Right kidney (tissue), 9 donors: ENCODE measurements around the gene FAS.

Experiments used
- DNase-seq: peaks from one replicate; pipeline ENCODE4 v3.0.0-alpha.2; 2016
- long read RNA-seq, 8 donors: transcript quantifications; one replicate each; lab custom pipeline, GENCODE V29; 2026

Gene FAS
- long read RNA-seq, donor 1, partial matches to known transcripts, result 0 of 4 reads
- long read RNA-seq, donor 1, other reads (novel, unspliced or antisense), result 0 of 4 reads
- long read RNA-seq, donor 2, result 0 reads
- long read RNA-seq, donor 3, result 0 reads
- long read RNA-seq, donor 4, partial matches to known transcripts, result 0 of 2 reads
- long read RNA-seq, donor 4, other reads (novel, unspliced or antisense), result 0 of 2 reads
- long read RNA-seq, donor 5, partial matches to known transcripts, result 0 of 4 reads
- long read RNA-seq, donor 5, other reads (novel, unspliced or antisense), result 0 of 4 reads
- long read RNA-seq, donor 6, partial matches to known transcripts, result 0 of 1 reads
- long read RNA-seq, donor 6, other reads (novel, unspliced or antisense), result 0 of 1 reads
- long read RNA-seq, donor 7, partial matches to known transcripts, result 0 of 3 reads
- long read RNA-seq, donor 7, other reads (novel, unspliced or antisense), result 0 of 3 reads
- long read RNA-seq, donor 8, result 0 reads

DNA sequence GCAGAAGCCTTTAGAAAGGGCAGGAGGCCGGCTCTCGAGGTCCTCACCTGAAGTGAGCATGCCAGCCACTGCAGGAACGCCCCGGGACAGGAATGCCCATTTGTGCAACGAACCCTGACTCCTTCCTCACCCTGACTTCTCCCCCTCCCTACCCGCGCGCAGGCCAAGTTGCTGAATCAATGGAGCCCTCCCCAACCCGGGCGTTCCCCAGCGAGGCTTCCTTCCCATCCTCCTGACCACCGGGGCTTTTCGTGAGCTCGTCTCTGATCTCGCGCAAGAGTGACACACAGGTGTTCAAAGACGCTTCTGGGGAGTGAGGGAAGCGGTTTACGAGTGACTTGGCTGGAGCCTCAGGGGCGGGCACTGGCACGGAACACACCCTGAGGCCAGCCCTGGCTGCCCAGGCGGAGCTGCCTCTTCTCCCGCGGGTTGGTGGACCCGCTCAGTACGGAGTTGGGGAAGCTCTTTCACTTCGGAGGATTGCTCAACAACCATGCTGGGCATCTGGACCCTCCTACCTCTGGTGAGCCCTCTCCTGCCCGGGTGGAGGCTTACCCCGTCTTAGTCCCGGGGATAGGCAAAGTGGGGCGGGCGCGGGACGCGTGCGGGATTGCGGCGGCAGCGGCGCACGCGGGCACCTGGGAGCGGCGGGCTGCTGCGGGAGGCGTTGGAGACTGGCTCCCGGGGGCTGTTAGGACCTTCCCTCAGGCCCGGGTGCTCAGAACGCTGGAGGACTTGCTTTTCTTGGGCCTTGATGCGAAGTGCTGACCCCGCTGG lies at the start of gene FAS:
FAS (plus strand) TSS at position 415 of the 777 bp plus-strand sequence; CDS start at position 494, 79 bp downstream.
- DNase-seq, result peak; percentile 89

- DNase-seq, result no peak
Measured at GRCh38 chr10:88941026-88941425, 49.6 kb upstream of the FAS start.

- DNase-seq, result no peak
Measured at GRCh38 chr10:88943778-88944177, 46.8 kb upstream of the FAS start.

DNA sequence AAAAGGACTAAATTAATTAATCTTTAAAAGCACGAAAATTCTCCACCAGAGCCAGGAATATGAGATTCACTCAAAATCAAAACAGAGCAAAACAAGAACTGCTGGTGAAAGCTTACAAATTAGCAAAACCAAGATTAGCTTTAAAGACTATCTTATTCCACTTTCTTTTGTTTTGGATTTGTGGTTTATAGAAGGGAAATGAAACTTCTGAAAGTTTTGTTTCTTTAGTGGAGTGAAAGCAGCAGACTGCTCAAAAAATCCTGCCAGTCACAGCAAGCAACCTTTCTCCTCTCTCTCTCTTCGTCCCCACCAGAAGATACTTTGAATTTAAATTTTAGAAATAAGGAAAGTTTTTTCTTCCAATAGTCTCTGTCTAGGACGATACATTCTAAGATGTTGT lies 45.8 kb upstream of the FAS start:
- DNase-seq, result no peak

DNA sequence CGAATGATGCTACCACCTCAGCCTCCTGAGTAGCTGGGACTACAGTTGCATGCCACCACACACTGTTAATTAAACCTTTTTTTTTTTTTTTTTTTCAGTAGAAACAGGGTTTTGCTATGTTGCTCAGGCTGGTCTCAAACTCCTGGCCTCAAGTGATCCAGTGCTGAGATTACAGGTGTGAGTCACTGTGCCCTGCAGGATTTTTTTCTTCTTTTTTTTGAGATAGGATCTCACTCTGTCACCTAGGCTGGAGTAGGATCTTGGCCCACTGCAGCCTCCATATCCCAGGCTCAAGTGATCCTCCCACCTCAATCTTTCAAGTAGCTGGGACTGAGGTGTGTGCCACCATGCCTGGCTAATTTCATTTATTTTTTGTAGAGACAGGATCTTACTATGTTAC lies 44.4 kb upstream of the FAS start:
- DNase-seq, result no peak

GRCh38 chr10:88946965-88947590 lies 43.5 kb upstream of the FAS start:
- no peak for DNase-seq

- no peak for DNase-seq
Measured at GRCh38 chr10:88949051-88949450, 41.5 kb upstream of the FAS start.

DNA sequence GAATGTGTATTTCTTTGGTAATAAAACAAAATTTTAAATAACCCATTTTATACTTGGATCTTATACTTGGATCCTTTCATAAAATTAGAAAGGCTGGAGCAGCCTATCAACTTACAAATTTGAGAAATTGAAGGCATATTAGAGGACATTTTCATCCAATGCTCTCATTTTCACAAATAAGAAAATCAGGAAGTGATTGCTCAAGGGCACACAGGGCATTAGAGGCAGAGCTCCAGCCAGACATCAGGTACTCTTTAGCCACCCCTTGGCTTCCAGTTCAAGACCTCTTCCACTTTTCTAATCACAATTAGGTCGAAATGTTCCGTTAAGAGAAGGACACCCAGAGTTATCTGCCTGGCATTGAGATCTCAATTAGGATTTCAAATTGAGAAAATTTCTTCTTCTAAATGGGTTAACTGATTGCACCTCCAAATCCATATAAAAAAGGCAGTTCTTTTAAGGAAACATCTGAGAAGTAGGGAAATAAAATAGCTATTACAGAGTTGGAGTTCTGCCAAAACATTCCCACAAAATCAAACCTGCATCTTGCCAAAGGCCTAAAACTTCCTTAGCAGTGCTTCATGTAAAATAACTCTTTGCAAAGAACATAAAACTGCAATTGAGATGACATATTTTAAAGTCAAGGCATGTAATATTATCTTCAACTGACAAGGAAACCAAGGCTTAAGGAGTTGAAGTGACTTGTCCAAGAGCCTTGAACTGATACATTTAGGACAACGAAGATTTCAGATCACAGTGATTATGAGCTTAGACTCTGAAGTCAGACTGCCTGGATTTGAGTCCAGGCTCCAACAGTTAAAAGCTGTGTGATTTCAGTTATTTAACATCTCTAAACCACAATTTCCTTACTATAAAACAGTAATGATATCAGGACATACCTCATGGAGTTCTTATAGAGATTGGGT lies 40.4 kb upstream of the FAS start:
- no peak for DNase-seq

GRCh38 chr10:88952647-88953111 lies 37.9 kb upstream of the FAS start, which contains the start of gene ACTA2:
ACTA2 (minus strand) TSS chr10:88952773; CDS start chr10:88948930, 3,843 bp downstream.
- DNase-seq, result peak; percentile 20

DNA sequence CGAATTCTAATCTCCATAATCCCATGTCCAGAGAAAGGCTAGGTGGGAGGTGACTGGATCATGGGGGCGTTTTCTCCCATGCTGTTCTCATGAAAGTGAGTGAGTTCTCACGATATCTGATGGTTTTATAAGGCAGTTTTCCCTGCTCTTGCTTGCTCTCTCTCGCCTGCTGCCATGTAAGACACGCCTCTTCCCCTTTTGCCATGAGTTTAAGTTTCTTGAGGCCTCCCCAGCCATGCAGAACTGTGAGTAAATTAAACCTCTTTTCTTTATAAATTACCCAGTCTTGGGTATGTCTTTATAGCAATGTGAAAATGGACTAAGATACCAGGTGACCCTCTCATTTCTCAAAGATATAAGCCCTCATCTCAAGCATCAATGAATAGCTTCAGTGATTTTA lies 36.9 kb upstream of the FAS start:
- no peak for DNase-seq

DNA sequence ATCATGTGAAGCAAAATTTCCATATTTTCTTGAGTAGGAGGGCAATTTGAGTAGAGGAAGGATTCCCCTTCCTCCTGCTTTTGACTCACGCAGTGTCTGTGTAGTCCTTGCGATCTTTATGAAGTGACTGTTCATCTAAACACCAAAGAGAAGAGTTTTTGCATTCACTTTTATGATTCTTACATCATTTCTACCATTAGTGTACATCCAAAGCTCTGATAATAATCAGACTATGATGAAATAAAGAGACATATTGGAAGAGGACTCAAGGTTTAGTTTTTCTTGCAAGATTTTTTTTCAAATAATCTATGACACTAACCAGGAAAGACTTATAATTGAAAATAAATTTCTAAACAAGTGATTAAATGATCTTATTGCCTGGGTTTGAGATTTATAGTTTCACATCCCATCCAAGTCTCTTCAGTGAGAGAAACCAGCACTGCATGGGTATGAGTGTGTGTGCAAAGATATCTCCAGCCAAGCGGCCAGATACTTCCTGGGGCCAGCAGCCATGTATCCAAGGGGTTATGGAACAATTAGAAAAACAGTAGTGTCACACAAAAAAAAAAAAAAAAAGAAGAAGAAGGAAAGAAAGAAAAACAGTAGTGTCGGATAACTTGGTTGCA lies 36.0 kb upstream of the FAS start:
- no peak for DNase-seq

DNA sequence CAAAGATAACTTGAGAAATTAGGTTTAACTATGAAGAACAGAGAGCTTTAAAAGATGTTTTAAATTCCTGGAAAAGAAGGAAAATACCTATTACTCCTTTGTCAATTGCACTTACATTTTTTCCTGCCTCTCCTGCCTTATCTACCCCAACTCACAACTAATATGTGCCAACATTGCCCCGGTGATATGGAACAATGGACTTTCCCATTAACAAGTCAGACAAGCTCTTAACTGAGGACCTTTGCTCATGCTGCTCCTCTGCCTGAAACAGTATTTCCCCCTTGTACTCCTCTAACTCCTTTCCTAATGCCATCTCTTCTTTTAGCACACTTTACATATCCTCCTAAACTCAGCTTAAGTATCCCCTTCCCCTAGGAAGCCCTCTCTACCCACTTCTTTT lies 33.2 kb upstream of the FAS start:
- no peak for DNase-seq

- DNase-seq, result no peak
Measured at GRCh38 chr10:88958721-88959120, 31.9 kb upstream of the FAS start.

- DNase-seq, result no peak
Measured at GRCh38 chr10:88960802-88961201, 29.8 kb upstream of the FAS start.

GRCh38 chr10:88961266-88961665 lies 29.3 kb upstream of the FAS start:
- no peak for DNase-seq

DNA sequence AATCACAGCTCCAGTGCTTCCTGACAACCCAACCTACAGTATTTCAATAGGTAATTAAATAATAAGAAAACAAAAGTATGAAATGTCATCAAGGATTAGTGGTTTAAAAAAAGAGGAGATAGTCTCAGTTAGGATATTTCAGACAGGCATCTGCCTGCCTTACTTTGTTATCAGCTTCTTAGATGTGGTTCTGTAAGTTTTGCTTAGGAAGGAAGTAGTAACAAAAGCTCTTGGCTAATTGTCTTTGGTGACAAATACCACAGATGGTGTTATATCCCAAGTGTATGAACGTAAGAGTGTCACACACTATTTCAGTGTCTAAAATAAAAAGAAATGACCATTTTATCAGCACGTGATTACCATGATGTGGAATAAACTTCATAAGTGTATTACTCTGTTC lies 28.3 kb upstream of the FAS start:
- no peak for DNase-seq

GRCh38 chr10:88963318-88963717 lies 27.3 kb upstream of the FAS start:
- DNase-seq, result no peak

DNA sequence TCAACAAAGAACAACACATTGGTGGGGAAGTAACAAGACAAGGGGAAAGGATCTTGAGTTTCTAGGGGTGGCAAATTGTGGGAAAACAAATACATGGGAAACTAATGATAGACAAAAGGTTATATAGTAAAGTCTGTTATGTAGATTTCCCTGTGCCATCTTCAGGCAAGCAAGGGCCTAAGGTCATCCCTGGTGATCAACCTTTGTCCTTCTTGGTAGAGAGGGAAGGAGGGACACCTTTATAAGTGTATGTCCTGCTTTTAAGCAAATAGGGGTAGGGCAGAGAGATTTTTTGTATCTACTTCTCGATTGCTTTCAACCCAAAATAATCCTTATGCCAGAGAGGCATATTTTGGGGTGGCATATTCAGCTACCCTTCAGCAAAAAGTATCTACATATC lies 26.2 kb upstream of the FAS start:
- no peak for DNase-seq

DNA sequence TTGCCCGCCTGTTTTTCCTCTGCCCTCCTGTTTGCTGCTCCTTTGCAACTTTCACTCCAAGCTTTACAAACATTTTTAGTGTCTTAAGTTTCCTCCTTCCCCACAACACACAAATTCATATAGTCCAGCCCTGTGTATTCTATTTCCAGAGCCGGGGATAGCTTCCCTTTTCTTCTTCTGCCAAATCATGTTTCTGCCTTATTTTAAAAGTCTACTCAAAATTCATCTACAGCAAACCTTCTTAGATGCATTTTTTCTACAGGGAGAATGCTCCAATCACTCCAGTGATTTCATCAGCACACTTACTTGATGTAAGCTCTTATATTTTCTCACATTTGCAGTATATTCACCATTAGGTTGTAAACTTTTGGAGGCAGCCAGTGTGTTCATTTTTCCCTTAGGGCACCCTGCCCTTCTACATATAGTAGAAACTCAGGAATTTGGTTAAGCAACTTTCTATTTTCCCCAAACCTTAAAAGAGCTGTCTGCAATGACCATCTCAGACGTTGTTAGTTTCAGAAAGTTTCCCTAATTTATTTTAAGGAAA lies 25.7 kb upstream of the FAS start:
- no peak for DNase-seq

- no peak for DNase-seq
Measured at GRCh38 chr10:88966797-88967196, 23.8 kb upstream of the FAS start.

GRCh38 chr10:88968391-88968790 lies 22.2 kb upstream of the FAS start:
- DNase-seq, result no peak
